GM12878 (cell line): ENCODE results near the gene SYNDIG1. TPM values are rescaled to one million over a fixed set of nuclear protein-coding genes. Genes with fewer than 3 reads are reported as not detected.

Source experiments
- ATAC-seq: fragments of 200-7000 bp; cut with Tn5 transposase; 3 replicates; pipeline ENCODE4 v1.9.1; 2020; ENCODE audit warnings: mild to moderate bottlenecking, moderate library complexity
- BruUV-seq: library from RNA; stranded (reverse); fragments of 400-500 nt; replicated peaks from 2 replicates; lab custom pipeline; 2021; lab: Mats Ljungman, UMichigan
- CTCF ChIA-PET: fragments of 300-600 bp; sonication (Branson Sonifier 250); formaldehyde crosslinking; extraction: SDS; loops from one replicate; lab custom pipeline; 2021; ENCODE audit warnings: inconsistent platforms; lab: Yijun Ruan, JAX
- POLR2A ChIA-PET: fragments of 350-600 bp; formaldehyde crosslinking; extraction: SDS; loops from one replicate; lab custom pipeline; 2021; ENCODE audit warnings: inconsistent platforms; lab: Charles Lee
- RAD21 ChIA-PET: fragments of 300-600 bp; sonication (Branson Sonifier 250); formaldehyde crosslinking; loops from one replicate; lab custom pipeline; 2023; ENCODE audit warnings: antibody characterized with exemption; ENCODE audit not compliant: unreplicated experiment; lab: Charles Lee
- SMC1A ChIA-PET: fragments of 300-600 bp; sonication (Branson Sonifier 250); formaldehyde crosslinking; loops from one replicate; lab custom pipeline; 2023; ENCODE audit not compliant: unreplicated experiment, uncharacterized antibody; lab: Charles Lee
- DNase-seq: peaks from one replicate; pipeline ENCODE4 v3.0.0-alpha.2; 2011; ENCODE audit warnings: low read depth, low spot score
- FAIRE-seq: peaks from 3 replicates; lab custom pipeline; 2011; peaks lifted over from hg19 to GRCh38; lab: Jason Lieb, UNC
- H2AFZ ChIP-seq: 2 replicates; pipeline ENCODE4 v1.6.0; 2011; ENCODE audit warnings: low read depth, low read length, control low read depth; ENCODE audit not compliant: control insufficient read depth
- H3K27ac ChIP-seq: 2 replicates; pipeline ENCODE4 v1.5.1; 2011; ENCODE audit warnings: control low read depth; ENCODE audit not compliant: control insufficient read depth, insufficient read depth
- H3K27me3 ChIP-seq, 2 experiments: replicated peaks in 1 of 2; 2 replicates each; pipeline versions ENCODE4 v1.6.0 to v1.6.1; 2011; ENCODE audit warnings: low read length in 1 of 2; ENCODE audit not compliant: control insufficient read depth in 2 of 2, insufficient read depth in 2 of 2
- H3K36me3 ChIP-seq, 2 experiments: 2 replicates each; pipeline ENCODE4 v1.5.1; 2011; ENCODE audit warnings: low read length in 1 of 2; ENCODE audit not compliant: control insufficient read depth in 2 of 2, insufficient read depth in 2 of 2
- H3K4me1 ChIP-seq: 2 replicates; pipeline ENCODE4 v1.6.1; 2011; ENCODE audit warnings: mild to moderate bottlenecking, low read length, moderate library complexity, mixed read lengths; ENCODE audit not compliant: control insufficient read depth, insufficient read depth
- H3K4me2 ChIP-seq: 2 replicates; pipeline ENCODE4 v1.6.0; 2011; ENCODE audit warnings: control low read depth; ENCODE audit not compliant: control insufficient read depth, insufficient read depth
- H3K4me3 ChIP-seq: fragments of 200-600 bp; sonication (generic); 2 replicates; pipeline ENCODE4 v1.5.1; 2016
- H3K79me2 ChIP-seq: 2 replicates; pipeline ENCODE4 v1.6.0; 2011; ENCODE audit warnings: low read length; ENCODE audit not compliant: control insufficient read depth, insufficient read depth
- H3K9ac ChIP-seq: 2 replicates; pipeline ENCODE4 v1.8.0; 2011; ENCODE audit warnings: low read length, control low read depth, mixed read lengths; ENCODE audit not compliant: control insufficient read depth, insufficient read depth
- H3K9me3 ChIP-seq: replicated peaks from 3 replicates; pipeline ENCODE4 v1.5.1; 2011; ENCODE audit warnings: mild to moderate bottlenecking, low read length; ENCODE audit not compliant: control insufficient read depth, insufficient read depth
- H4K20me1 ChIP-seq: 2 replicates; pipeline ENCODE4 v1.6.0; 2011; ENCODE audit not compliant: control insufficient read depth, insufficient read depth
- ASH2L ChIP-seq: fragments of 300-600, 200-600 bp; sonication (generic); IDR thresholded peaks from 2 replicates; pipeline ENCODE4 v1.6.1; 2017; ENCODE audit warnings: low read depth, mild to moderate bottlenecking, borderline replicate concordance
- CBFB ChIP-seq: IDR thresholded peaks from 2 replicates; pipeline ENCODE4 v1.6.1; 2016; ENCODE audit warnings: antibody characterized with exemption, low read depth
- CBX3 ChIP-seq: fragments of 200-600 bp; sonication (generic); IDR thresholded peaks from 2 replicates; pipeline ENCODE4 v1.6.1; 2016; ENCODE audit warnings: low read depth, borderline replicate concordance
- CEBPZ ChIP-seq: fragments of 150-350 bp; IDR thresholded peaks from 2 replicates; pipeline ENCODE4 v1.6.1; 2016; ENCODE audit warnings: low read depth, low read length
- GABPA ChIP-seq: IDR thresholded peaks from 2 replicates; pipeline ENCODE4 v1.6.1; 2014; ENCODE audit warnings: antibody characterized with exemption, low read depth, mild to moderate bottlenecking, inconsistent platforms
- HSF1 ChIP-seq: fragments of 150-350 bp; IDR thresholded peaks from 2 replicates; pipeline ENCODE4 v1.6.1; 2014; ENCODE audit warnings: mild to moderate bottlenecking, low read depth, low read length
- KLF5 ChIP-seq: fragments of 450-650 bp; IDR thresholded peaks from 2 replicates; pipeline ENCODE4 v1.6.1; 2014; ENCODE audit warnings: mild to moderate bottlenecking; ENCODE audit not compliant: partially characterized antibody
- MAX ChIP-seq: IDR thresholded peaks from 2 replicates; pipeline ENCODE4 v1.6.1; 2012; ENCODE audit warnings: low read depth, low read length, improper control_type of control experiment
- NR2F1 ChIP-seq: fragments of 450-650 bp; conservative IDR thresholded peaks from 2 replicates; pipeline ENCODE4 v1.6.1; 2017; ENCODE audit warnings: mild to moderate bottlenecking
- POLR2AphosphoS5 ChIP-seq: IDR thresholded peaks from 2 replicates; pipeline ENCODE4 v1.6.1; 2011; ENCODE audit warnings: mild to moderate bottlenecking, low read length, inconsistent platforms
- RCOR1 ChIP-seq: conservative IDR thresholded peaks from 2 replicates; pipeline ENCODE4 v1.6.1; 2012; ENCODE audit warnings: low read depth, low read length, improper control_type of control experiment
- RELA ChIP-seq: fragments of 450-650 bp; IDR thresholded peaks from 2 replicates; pipeline ENCODE4 v1.8.0; 2014; ENCODE audit warnings: borderline replicate concordance; ENCODE audit not compliant: partially characterized antibody
- SMAD1 ChIP-seq: fragments of 450-650 bp; IDR thresholded peaks from 2 replicates; pipeline ENCODE4 v1.6.1; 2018; ENCODE audit warnings: mild to moderate bottlenecking, low read depth; ENCODE audit not compliant: partially characterized antibody
- SREBF1 ChIP-seq: IDR thresholded peaks from 2 replicates; pipeline ENCODE4 v1.6.1; 2012; ENCODE audit warnings: mild to moderate bottlenecking, low read length
- ZZZ3 ChIP-seq: IDR thresholded peaks from 2 replicates; pipeline ENCODE4 v1.6.1; 2011; ENCODE audit warnings: low read depth; ENCODE audit not compliant: control insufficient read depth, insufficient read length
- WGBS: methylation state at CpG from one replicate; pipeline ENCODE4 v1.1.6; 2016; ENCODE audit warnings: low lambda C conversion rate; ENCODE audit not compliant: insufficient replicate concordance, insufficient coverage; ENCODE audit errors: missing lambda C conversion rate; 5-methylcytosine and 5-hydroxymethylcytosine counted together
- in situ Hi-C: fragments of 300-500 bp; cut with MboI; formaldehyde crosslinking; loops from 9 replicates; pipeline ENCODE4 v1.14.3; 2018; ENCODE audit warnings: mixed read lengths
- intact Hi-C: fragments of 100-400 bp; cut with micrococcal nuclease; formaldehyde crosslinking; loops from one replicate; pipeline ENCODE4 v1.14.2; 2022; ENCODE audit not compliant: unreplicated experiment
- polyA plus RNA-seq, 11 experiments: library from polyadenylated mRNA; depleted of rRNA in 4 of 11; unstranded in 6 of 11; stranded (reverse) in 5 of 11; fragments of >200 nt; fragmentation: Nextera tagmentation in 4 of 11; fragmentation: Illumina TruSeq in 1 of 11; extraction: Ambion mirVana in 4 of 11; extraction: Trizol in 1 of 11; gene quantifications; 1 replicate in 1 of 11; 2 replicates in 10 of 11; pipeline versions ENCODE4 v1.2.1 to v1.2.3, GENCODE V29; 2011 to 2016; ENCODE audit warnings: inconsistent platforms in 2 of 11, missing spikeins in 2 of 11, low read depth in 1 of 11
- total RNA-seq, 4 experiments: library from RNA; depleted of rRNA in 3 of 4; stranded (reverse); fragments of >200 nt in 3 of 4; fragmentation: Illumina TruSeq in 1 of 4; extraction: Trizol in 1 of 4; gene quantifications; 2 replicates each; pipeline versions ENCODE4 v1.2.1 to v1.2.3, GENCODE V29; 2013 to 2021

The SYNDIG1 gene
- total and polyA plus RNA-seq, 10 of the 15 experiments (the other 5 are each of a cell fraction or from before 2014, with no cell fraction given): not detected

GRCh38 chr20:24578567-24579415 lies 109.4 kb downstream of the SYNDIG1 start:
- TF ChIP-seq RCOR1 (no peak), SREBF1 (no peak), ASH2L (no peak), RELA (no peak), MAX (no peak), GABPA (no peak), CEBPZ (no peak), HSF1 (no peak), SMAD1 (no peak), KLF5 (no peak), CBFB (no peak), ZZZ3 (no peak), POLR2AphosphoS5 (no peak), NR2F1 (no peak), CBX3 (no peak)
- Histone ChIP-seq H3K79me2 (no peaks in the 10 kb centered on the region), H3K4me2 (no peak overlapping the region), H4K20me1 (no peaks in the 10 kb centered on the region), H3K27me3 (no peaks in the 10 kb centered on the region), H3K4me1 (no peaks in the 10 kb centered on the region), H2AFZ (no peak overlapping the region), H3K9me3 (no peaks in the 10 kb centered on the region), H3K9ac (no peak overlapping the region), H3K4me3 (no peak overlapping the region), H3K36me3 (no peaks in the 10 kb centered on the region), H3K27ac (no peak overlapping the region)
- WGBS: 47% methylated on average over 19 of the region's 19 CpGs
- no TSS peak for BruUV-seq
- ATAC-seq (no peak), FAIRE-seq (no peak), DNase-seq (no peak)
- CTCF ChIA-PET: no interaction called here
- SMC1A ChIA-PET: no interaction called here
- POLR2A ChIA-PET: no interaction called here
- RAD21 ChIA-PET: no interaction called here
- in situ Hi-C loops: no loop called here
- intact Hi-C loops: no loop called here
